TTC549 (cell line): ENCODE data around the gene AOPEP.

ENCODE experiments used
- FAIRE-seq: peaks from 2 replicates; lab custom pipeline; 2012; peaks lifted over from hg19 to GRCh38; lab: Jason Lieb, UNC

Gene AOPEP

GRCh38 chr9:95118596-95118995 is 392.1 kb downstream of the AOPEP start:
- no peak for FAIRE-seq

- FAIRE-seq, result no peak
Observed at GRCh38 chr9:95120781-95121370, 394.4 kb downstream of the AOPEP start.

GRCh38 chr9:95124582-95125367 is 398.3 kb downstream of the AOPEP start:
- FAIRE-seq, result no peak

DNA sequence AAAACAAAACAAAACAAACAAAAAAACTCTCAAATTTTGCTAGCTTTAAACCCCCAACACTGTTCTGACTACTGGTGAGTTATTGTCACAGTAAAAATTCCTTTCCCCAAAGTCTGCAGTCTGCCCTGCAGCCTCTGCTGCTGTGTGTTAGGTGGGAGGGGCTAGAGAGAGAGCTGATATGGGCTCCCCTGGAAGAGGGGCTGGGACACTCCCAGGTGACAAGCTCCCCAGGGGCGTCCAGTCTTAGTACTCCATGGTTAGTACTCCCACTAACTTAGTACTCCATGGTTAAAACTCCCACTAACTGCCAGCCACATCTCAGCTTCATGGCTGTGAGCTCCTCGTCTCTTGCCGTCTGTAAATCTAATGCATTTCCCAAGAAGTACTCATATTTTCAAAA is 399.2 kb downstream of the AOPEP start:
- FAIRE-seq, result no peak

DNA sequence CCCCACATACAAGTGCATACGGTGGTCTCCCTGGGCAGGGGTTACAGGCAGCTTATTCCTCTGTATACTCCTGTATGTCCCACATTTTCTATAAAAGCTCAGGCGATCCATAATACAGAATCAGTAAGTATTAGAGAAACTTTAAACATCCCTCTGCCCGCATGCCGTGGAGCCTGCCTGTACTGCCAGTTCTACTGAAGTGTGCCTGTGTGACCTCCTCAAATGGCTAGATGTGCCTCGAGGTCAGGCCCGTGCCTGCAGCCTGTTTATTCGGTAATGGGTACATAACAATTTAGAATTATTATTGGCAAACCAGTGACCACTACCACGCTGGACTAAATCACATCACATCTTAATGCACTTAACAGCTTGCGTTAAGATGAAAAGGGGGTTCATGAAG is 400.2 kb downstream of the AOPEP start:
- no peak for FAIRE-seq

GRCh38 chr9:95127249-95128176 is 401.0 kb downstream of the AOPEP start:
- peak; percentile 39 for FAIRE-seq

GRCh38 chr9:95128177-95128524 is 401.7 kb downstream of the AOPEP start:
- no peak for FAIRE-seq

- FAIRE-seq, result peak; percentile 20
Observed at GRCh38 chr9:95129476-95130291, 403.2 kb downstream of the AOPEP start.

- FAIRE-seq, result no peak
Observed at GRCh38 chr9:95130484-95130883, 404.0 kb downstream of the AOPEP start.

GRCh38 chr9:95131023-95131943 is 404.8 kb downstream of the AOPEP start:
- peak; percentile 78 for FAIRE-seq

GRCh38 chr9:95132366-95133324 is 406.1 kb downstream of the AOPEP start:
- no peak for FAIRE-seq

DNA sequence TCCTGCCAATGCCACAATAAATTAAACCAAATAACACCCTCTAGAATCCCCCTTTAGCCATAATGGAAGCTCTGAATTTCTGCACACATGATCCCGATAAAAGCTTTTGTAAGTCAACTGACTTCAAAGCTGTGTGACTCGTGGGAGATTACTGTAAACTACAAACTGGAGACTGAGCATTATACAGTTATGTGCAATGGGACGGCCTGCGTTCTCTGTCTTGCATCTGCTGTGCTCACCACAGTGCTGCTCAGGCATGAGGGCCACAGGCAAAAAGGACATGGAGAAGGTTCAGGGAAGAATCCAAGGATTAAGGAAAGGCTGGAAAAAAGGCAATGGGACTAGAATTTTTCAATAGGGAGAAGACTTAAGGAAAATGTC is 406.8 kb downstream of the AOPEP start:
- FAIRE-seq, result no peak

DNA sequence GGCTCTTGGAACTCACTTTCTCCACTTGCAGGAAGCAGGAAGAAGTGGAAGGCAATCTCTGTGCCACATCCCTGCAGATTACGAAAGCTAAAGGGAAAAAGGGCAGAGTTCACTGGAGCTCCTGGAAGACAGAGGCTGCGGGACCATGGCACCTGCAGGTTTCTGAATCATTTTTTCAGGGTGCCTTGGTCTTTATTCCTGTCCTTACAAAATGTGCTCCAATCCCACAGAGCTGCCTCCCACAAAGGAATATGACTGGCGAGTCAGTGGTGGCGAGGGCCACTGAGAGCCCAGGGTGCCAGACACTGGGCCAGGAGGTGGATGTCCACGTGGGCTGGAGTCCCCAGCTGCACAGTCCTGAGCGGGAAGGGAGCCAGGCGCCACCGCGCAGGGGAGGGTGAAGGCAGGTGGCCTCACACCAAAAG is 408.0 kb downstream of the AOPEP start:
- no peak for FAIRE-seq

DNA sequence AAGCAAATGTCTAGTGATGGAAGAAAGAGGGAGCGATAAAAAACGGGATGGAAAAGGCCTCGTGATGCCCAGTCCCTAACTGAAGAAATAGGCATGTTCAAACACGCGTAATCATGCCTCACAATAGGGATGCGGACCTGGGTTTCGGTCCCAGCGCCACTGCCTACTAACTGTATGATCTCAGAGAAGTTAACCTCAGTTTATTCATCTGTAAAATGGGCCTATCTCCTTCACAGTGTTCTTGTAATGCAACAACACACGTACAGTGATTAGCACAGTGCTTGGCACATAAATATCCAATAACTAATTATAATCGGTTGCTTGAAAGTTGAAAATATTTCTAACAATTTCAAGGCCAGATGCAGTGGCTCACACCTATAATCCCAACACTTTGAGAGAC is 409.3 kb downstream of the AOPEP start:
- FAIRE-seq, result no peak
